ENCODE results near the gene BICDL1. TPM values are rescaled to one million over a fixed set of nuclear protein-coding genes. Genes with fewer than 3 reads are reported as not detected.

The BICDL1 gene
- total RNA-seq, 1 experiment from 2014 or later = 18.2 TPM

DNA sequence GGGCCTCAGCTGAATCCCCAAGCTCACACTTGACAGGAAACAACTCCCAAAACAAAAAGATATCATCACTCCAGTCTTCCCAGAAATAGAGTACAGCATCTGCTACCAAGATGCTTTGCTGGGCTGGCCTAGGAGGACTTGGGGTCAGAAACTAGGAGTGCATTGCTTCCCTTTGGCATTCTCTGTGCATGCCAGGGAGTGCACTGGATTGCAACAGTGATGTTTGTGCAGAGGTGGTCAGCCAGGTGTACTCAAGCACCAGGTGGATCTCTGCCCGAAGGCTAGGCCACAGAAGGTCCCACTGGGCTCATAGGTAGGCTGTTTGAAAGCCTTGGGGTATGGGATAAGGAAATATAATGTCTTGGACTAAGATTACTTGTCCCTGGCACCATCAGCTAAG, 76.4 kb downstream of the BICDL1 start:
- no peaks in the 10 kb centered on the region for H3K9me3 ChIP-seq (ENCODE audit: control insufficient read depth in 1 of 2, insufficient read depth in 1 of 2, low read depth in 1 of 2, low read length in 2 of 2)
- no peak for ATAC-seq
- ChIA-PET POLR2A (no interaction called here), RAD21 (ENCODE audit: low non-redundant PET in 1 of 2, low total read pairs in 2 of 2, uncharacterized antibody in 2 of 2, unreplicated experiment in 2 of 2) (no interaction called here), CTCF (no interaction called here)
- H3K79me2 ChIP-seq (ENCODE audit: insufficient read depth, low read length) = no peaks in the 10 kb centered on the region
- H3K4me1 ChIP-seq (ENCODE audit: control insufficient read depth in 1 of 2, insufficient read depth in 2 of 2, low read length in 2 of 2) = peaks cover 0 to 8% of the 10 kb centered on the region in 2 experiments; a peak in 2 of 4 replicates
- no peak for TF ChIP-seq ELF1 (IDR thresholded peaks at IDR 0.05; ENCODE audit: borderline replicate concordance, low read depth)
- TF ChIP-seq, protein P1, sequence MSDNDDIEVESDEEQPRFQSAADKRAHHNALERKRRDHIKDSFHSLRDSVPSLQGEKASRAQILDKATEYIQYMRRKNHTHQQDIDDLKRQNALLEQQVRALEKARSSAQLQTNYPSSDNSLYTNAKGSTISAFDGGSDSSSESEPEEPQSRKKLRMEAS (IDR thresholded peaks at IDR 0.05) = no peak
- no peak for TF ChIP-seq CBX3 (IDR thresholded peaks at IDR 0.05; ENCODE audit: low read depth)
- TF ChIP-seq SRF (IDR thresholded peaks at IDR 0.05; ENCODE audit: low read depth) = no peak
- TF ChIP-seq TCF7L2 (IDR thresholded peaks at IDR 0.05; ENCODE audit: borderline replicate concordance, extremely low read depth, insufficient read depth, insufficient read length) = no peak
- TF ChIP-seq POLR2AphosphoS5 (IDR thresholded peaks at IDR 0.05; ENCODE audit: low read depth, low read length) = no peak
- TF ChIP-seq, protein P2, sequence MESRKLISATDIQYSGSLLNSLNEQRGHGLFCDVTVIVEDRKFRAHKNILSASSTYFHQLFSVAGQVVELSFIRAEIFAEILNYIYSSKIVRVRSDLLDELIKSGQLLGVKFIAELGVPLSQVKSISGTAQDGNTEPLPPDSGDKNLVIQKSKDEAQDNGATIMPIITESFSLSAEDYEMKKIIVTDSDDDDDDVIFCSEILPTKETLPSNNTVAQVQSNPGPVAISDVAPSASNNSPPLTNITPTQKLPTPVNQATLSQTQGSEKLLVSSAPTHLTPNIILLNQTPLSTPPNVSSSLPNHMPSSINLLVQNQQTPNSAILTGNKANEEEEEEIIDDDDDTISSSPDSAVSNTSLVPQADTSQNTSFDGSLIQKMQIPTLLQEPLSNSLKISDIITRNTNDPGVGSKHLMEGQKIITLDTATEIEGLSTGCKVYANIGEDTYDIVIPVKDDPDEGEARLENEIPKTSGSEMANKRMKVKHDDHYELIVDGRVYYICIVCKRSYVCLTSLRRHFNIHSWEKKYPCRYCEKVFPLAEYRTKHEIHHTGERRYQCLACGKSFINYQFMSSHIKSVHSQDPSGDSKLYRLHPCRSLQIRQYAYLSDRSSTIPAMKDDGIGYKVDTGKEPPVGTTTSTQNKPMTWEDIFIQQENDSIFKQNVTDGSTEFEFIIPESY (IDR thresholded peaks at IDR 0.05; ENCODE audit: extremely low read depth, insufficient replicate concordance, low read length) = no peak
- no peak for TF ChIP-seq ZFX (IDR thresholded peaks at IDR 0.05)
- TF ChIP-seq, protein P3, sequence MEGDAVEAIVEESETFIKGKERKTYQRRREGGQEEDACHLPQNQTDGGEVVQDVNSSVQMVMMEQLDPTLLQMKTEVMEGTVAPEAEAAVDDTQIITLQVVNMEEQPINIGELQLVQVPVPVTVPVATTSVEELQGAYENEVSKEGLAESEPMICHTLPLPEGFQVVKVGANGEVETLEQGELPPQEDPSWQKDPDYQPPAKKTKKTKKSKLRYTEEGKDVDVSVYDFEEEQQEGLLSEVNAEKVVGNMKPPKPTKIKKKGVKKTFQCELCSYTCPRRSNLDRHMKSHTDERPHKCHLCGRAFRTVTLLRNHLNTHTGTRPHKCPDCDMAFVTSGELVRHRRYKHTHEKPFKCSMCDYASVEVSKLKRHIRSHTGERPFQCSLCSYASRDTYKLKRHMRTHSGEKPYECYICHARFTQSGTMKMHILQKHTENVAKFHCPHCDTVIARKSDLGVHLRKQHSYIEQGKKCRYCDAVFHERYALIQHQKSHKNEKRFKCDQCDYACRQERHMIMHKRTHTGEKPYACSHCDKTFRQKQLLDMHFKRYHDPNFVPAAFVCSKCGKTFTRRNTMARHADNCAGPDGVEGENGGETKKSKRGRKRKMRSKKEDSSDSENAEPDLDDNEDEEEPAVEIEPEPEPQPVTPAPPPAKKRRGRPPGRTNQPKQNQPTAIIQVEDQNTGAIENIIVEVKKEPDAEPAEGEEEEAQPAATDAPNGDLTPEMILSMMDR (IDR thresholded peaks at IDR 0.05 in 2 of 3, conservative IDR thresholded peaks at IDR 0.05 in 1 of 3; ENCODE audit: borderline replicate concordance in 1 of 3, insufficient read depth in 1 of 3, low read depth in 2 of 3, low read length in 2 of 3) = no peak
- no peak for TF ChIP-seq FOSL1 (IDR thresholded peaks at IDR 0.05; ENCODE audit: low read depth)
- TF ChIP-seq, protein P4, sequence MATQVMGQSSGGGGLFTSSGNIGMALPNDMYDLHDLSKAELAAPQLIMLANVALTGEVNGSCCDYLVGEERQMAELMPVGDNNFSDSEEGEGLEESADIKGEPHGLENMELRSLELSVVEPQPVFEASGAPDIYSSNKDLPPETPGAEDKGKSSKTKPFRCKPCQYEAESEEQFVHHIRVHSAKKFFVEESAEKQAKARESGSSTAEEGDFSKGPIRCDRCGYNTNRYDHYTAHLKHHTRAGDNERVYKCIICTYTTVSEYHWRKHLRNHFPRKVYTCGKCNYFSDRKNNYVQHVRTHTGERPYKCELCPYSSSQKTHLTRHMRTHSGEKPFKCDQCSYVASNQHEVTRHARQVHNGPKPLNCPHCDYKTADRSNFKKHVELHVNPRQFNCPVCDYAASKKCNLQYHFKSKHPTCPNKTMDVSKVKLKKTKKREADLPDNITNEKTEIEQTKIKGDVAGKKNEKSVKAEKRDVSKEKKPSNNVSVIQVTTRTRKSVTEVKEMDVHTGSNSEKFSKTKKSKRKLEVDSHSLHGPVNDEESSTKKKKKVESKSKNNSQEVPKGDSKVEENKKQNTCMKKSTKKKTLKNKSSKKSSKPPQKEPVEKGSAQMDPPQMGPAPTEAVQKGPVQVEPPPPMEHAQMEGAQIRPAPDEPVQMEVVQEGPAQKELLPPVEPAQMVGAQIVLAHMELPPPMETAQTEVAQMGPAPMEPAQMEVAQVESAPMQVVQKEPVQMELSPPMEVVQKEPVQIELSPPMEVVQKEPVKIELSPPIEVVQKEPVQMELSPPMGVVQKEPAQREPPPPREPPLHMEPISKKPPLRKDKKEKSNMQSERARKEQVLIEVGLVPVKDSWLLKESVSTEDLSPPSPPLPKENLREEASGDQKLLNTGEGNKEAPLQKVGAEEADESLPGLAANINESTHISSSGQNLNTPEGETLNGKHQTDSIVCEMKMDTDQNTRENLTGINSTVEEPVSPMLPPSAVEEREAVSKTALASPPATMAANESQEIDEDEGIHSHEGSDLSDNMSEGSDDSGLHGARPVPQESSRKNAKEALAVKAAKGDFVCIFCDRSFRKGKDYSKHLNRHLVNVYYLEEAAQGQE (IDR thresholded peaks at IDR 0.05; ENCODE audit: low read depth) = no peak
- TF ChIP-seq POLR2A (IDR thresholded peaks at IDR 0.05; ENCODE audit: borderline replicate concordance, extremely low read depth, insufficient read depth, insufficient read length) = no peak
- TF ChIP-seq EGR1 (IDR thresholded peaks at IDR 0.05; ENCODE audit: low read depth) = no peak
- no peak overlapping the region for H3K4me2 ChIP-seq (ENCODE audit: low read length)
- no peaks in the 10 kb centered on the region for H3K27me3 ChIP-seq (ENCODE audit: insufficient read depth, low read length)
- no peaks in the 10 kb centered on the region for H3K9me2 ChIP-seq (ENCODE audit: insufficient read depth)
- intact Hi-C loops (cut with micrococcal nuclease) = no loop called here
- H2AFZ ChIP-seq (ENCODE audit: low read depth, low read length, poor library complexity, severe bottlenecking) = no peak overlapping the region
- DNase-seq (ENCODE audit: low read depth, low spot score) = no peak
- no peak overlapping the region for H3K27ac ChIP-seq (ENCODE audit: low read depth, low read length)
- no peak overlapping the region for H3K9ac ChIP-seq (ENCODE audit: low read length)
- H3K36me3 ChIP-seq (ENCODE audit: control insufficient read depth in 1 of 2, insufficient read depth in 2 of 2, low read length in 2 of 2) = no peaks in the 10 kb centered on the region
- BruUV-seq (replicated peaks) = no TSS peak
- H4K20me1 ChIP-seq (ENCODE audit: insufficient read depth) = no peaks in the 10 kb centered on the region
- no peak overlapping the region for H3K4me3 ChIP-seq (replicated peaks in 1 of 2; ENCODE audit: low read depth in 1 of 2, low read length in 2 of 2)
